PC-9 (cell line): ENCODE results near the gene SREK1. TPM values are rescaled to one million over a fixed set of nuclear protein-coding genes. Genes with fewer than 3 reads are reported as not detected.

ENCODE experiments used
- BruUV-seq: library from RNA; stranded (reverse); fragments of 400-500 nt; replicated peaks from 2 replicates; lab custom pipeline; 2021; lab: Mats Ljungman, UMichigan
- CTCF ChIA-PET: fragments of 300-600 bp; sonication (Branson Sonifier 250); formaldehyde crosslinking; loops from one replicate; lab custom pipeline; 2022; ENCODE audit warnings: antibody characterized with exemption; lab: Charles Lee
- POLR2A ChIA-PET: fragments of 300-600 bp; sonication (Branson Sonifier 250); formaldehyde crosslinking; loops from one replicate; lab custom pipeline; 2022; ENCODE audit warnings: antibody characterized with exemption; ENCODE audit not compliant: unreplicated experiment; lab: Charles Lee
- DNase-seq, 2 experiments: peaks; one replicate each; pipeline versions ENCODE4 v3.0.0 to v3.0.0-alpha.2; 2015 to 2022; ENCODE audit warnings: mixed read lengths in 1 of 2
- H2AFZ ChIP-seq: fragments of 200-600 bp; sonication (generic); 2 replicates; pipeline ENCODE4 v1.8.1; 2017; ENCODE audit warnings: antibody characterized with exemption
- H3F3A ChIP-seq: fragments of 200-600 bp; sonication (generic); 2 replicates; pipeline ENCODE4 v1.8.1; 2017; ENCODE audit warnings: antibody characterized with exemption, mild to moderate bottlenecking, low read depth; ENCODE audit not compliant: insufficient read depth
- H3K27ac ChIP-seq: fragments of 200-600 bp; sonication (generic); 2 replicates; pipeline ENCODE4 v1.6.1; 2016; ENCODE audit warnings: mixed run types
- H3K27me3 ChIP-seq: fragments of 200-600 bp; sonication (generic); 2 replicates; pipeline ENCODE4 v1.6.1; 2016; ENCODE audit warnings: low read depth, mixed run types; ENCODE audit not compliant: insufficient read depth
- H3K36me3 ChIP-seq: fragments of 200-600 bp; sonication (generic); 2 replicates; pipeline ENCODE4 v1.6.1; 2016; ENCODE audit warnings: low read depth, mixed run types
- H3K4me1 ChIP-seq: fragments of 200-600 bp; sonication (generic); replicated peaks from 2 replicates; pipeline ENCODE4 v1.6.1; 2016; ENCODE audit warnings: mixed run types; ENCODE audit not compliant: insufficient read depth
- H3K4me2 ChIP-seq: fragments of 200-600 bp; sonication (generic); 2 replicates; pipeline ENCODE4 v1.6.1; 2017; ENCODE audit warnings: mixed run types
- H3K4me3 ChIP-seq: fragments of 200-600 bp; sonication (generic); 2 replicates; pipeline ENCODE4 v1.6.1; 2016; ENCODE audit warnings: mixed run types
- H3K79me2 ChIP-seq: fragments of 200-600 bp; sonication (generic); 2 replicates; pipeline ENCODE4 v1.6.1; 2017; ENCODE audit warnings: low read depth, mixed run types
- H3K9me2 ChIP-seq: fragments of 200-600 bp; sonication (generic); 2 replicates; pipeline ENCODE4 v1.8.1; 2017; ENCODE audit warnings: mild to moderate bottlenecking; ENCODE audit not compliant: insufficient read depth
- H3K9me3 ChIP-seq: fragments of 200-600 bp; sonication (generic); 2 replicates; pipeline ENCODE4 v1.8.1; 2016; ENCODE audit warnings: low read depth; ENCODE audit not compliant: insufficient read depth
- H4K20me1 ChIP-seq: fragments of 200-600 bp; sonication (generic); 2 replicates; pipeline ENCODE4 v1.8.1; 2017; ENCODE audit not compliant: insufficient read depth
- CTCF ChIP-seq: fragments of 200-600 bp; sonication (generic); conservative IDR thresholded peaks from 2 replicates; pipeline ENCODE4 v1.6.1; 2017; ENCODE audit warnings: mixed run types, antibody characterized with exemption, mild to moderate bottlenecking, moderate library complexity
- EZH2 ChIP-seq: fragments of 200-600 bp; sonication (generic); IDR thresholded peaks from 2 replicates; pipeline ENCODE4 v1.8.0; 2017; ENCODE audit warnings: antibody characterized with exemption, low read depth
- intact Hi-C: fragments of 100-400 bp; cut with micrococcal nuclease; formaldehyde crosslinking; loops from one replicate; pipeline ENCODE4 v1.10.0; 2022; ENCODE audit not compliant: unreplicated experiment
- total RNA-seq: library from RNA; stranded (reverse); gene quantifications from 2 replicates; pipeline ENCODE4 v1.2.3, GENCODE V29; 2021

SREK1 gene
- total RNA-seq, 1 experiment from 2014 or later: 73.8 TPM

DNA sequence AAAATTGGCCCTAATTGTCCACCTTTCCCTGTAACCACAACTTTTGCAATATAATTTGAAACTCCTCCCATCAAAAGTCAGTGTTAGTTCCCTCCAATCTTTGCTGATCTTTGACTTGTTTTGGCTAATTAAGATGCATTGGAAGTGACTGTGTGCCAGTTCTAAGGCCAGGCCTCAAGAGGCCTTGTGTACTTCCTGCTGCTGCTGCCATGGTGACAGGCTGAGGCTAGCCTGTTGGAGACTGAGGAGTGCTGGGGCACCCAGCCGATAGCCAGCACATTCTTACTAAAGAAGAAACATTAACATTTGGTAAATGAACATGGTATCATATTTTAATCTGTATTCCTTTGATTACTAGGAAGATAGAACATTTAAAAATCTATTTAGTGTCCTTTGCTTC lies 86.5 kb downstream of the SREK1 start:
- intact Hi-C loops: no loop called here
- H3F3A ChIP-seq: no peaks in the 10 kb centered on the region
- no peak for DNase-seq
- H3K27me3 ChIP-seq: no peaks in the 10 kb centered on the region
- no peaks in the 10 kb centered on the region for H3K4me1 ChIP-seq
- H3K27ac ChIP-seq: no peak overlapping the region
- no peaks in the 10 kb centered on the region for H4K20me1 ChIP-seq
- H3K4me2 ChIP-seq: no peak overlapping the region
- H3K9me3 ChIP-seq: no peaks in the 10 kb centered on the region
- H3K4me3 ChIP-seq: no peak overlapping the region
- POLR2A ChIA-PET: no interaction called here
- H2AFZ ChIP-seq: no peak overlapping the region
- CTCF ChIA-PET: interaction anchor here (0.5 kb wide), 1 partner anchor 73 kb away, joined by 3 read pairs; no protein-coding TSS in a partner anchor
- BruUV-seq: no TSS peak
- H3K9me2 ChIP-seq: 0 out of 2 replicates have a peak, but pooled peaks cover 3% of the 10 kb centered on the region
- no peaks in the 10 kb centered on the region for H3K36me3 ChIP-seq
- TF ChIP-seq EZH2: no peak
- no peak for TF ChIP-seq CTCF
- H3K79me2 ChIP-seq: no peaks in the 10 kb centered on the region

- Histone ChIP-seq H3K79me2 (no peaks in the 10 kb centered on the region), H3K4me1 (no peaks in the 10 kb centered on the region), H3F3A (no peaks in the 10 kb centered on the region), H3K4me3 (no peak overlapping the region), H3K27ac (no peak overlapping the region), H3K9me3 (no peaks in the 10 kb centered on the region), H3K27me3 (peaks cover 5% of the 10 kb centered on the region; the same call in 1 of the 2 replicates), H3K9me2 (0 out of 2 replicates have a peak, but pooled peaks cover 3% of the 10 kb centered on the region), H2AFZ (no peak overlapping the region), H3K36me3 (no peaks in the 10 kb centered on the region), H3K4me2 (no peak overlapping the region), H4K20me1 (no peaks in the 10 kb centered on the region)
- no TSS peak for BruUV-seq
- no peak for DNase-seq
- intact Hi-C loops: no loop called here
- TF ChIP-seq EZH2: no peak
- no peak for TF ChIP-seq CTCF
- ChIA-PET CTCF (no interaction called here), POLR2A (no interaction called here)
These were observed 87.4 kb downstream of the SREK1 start for GRCh38 chr5:66231508-66231907.

- POLR2A ChIA-PET: no interaction called here
- Histone ChIP-seq H4K20me1 (no peaks in the 10 kb centered on the region), H2AFZ (no peak overlapping the region), H3K9me3 (no peaks in the 10 kb centered on the region), H3K27me3 (peaks cover 8% of the 10 kb centered on the region; the same call in 1 of the 2 replicates), H3K4me2 (no peak overlapping the region), H3K4me1 (no peaks in the 10 kb centered on the region), H3K79me2 (no peaks in the 10 kb centered on the region), H3K27ac (no peak overlapping the region), H3F3A (no peaks in the 10 kb centered on the region), H3K36me3 (no peaks in the 10 kb centered on the region), H3K4me3 (no peak overlapping the region), H3K9me2 (0 out of 2 replicates have a peak, but pooled peaks cover 3% of the 10 kb centered on the region)
- CTCF ChIA-PET: interaction anchor here (0.6 kb wide), 1 partner anchor 29 kb away, joined by 3 read pairs; no protein-coding TSS in a partner anchor
- no TSS peak for BruUV-seq
- TF ChIP-seq CTCF (no peak), EZH2 (no peak)
- DNase-seq: no peak
- intact Hi-C loops: no loop called here
These were observed 88.2 kb downstream of the SREK1 start for GRCh38 chr5:66232275-66232674.
